HG02981 (cell line): ENCODE results near the gene EIF4G1.

ENCODE experiments used
- ATAC-seq: cut with Tn5 transposase; IDR thresholded peaks from one replicate; pipeline ENCODE4 v1.9.1; 2021; ENCODE audit warnings: mild to moderate bottlenecking, moderate library complexity; ENCODE audit not compliant: unreplicated experiment

EIF4G1 gene

DNA sequence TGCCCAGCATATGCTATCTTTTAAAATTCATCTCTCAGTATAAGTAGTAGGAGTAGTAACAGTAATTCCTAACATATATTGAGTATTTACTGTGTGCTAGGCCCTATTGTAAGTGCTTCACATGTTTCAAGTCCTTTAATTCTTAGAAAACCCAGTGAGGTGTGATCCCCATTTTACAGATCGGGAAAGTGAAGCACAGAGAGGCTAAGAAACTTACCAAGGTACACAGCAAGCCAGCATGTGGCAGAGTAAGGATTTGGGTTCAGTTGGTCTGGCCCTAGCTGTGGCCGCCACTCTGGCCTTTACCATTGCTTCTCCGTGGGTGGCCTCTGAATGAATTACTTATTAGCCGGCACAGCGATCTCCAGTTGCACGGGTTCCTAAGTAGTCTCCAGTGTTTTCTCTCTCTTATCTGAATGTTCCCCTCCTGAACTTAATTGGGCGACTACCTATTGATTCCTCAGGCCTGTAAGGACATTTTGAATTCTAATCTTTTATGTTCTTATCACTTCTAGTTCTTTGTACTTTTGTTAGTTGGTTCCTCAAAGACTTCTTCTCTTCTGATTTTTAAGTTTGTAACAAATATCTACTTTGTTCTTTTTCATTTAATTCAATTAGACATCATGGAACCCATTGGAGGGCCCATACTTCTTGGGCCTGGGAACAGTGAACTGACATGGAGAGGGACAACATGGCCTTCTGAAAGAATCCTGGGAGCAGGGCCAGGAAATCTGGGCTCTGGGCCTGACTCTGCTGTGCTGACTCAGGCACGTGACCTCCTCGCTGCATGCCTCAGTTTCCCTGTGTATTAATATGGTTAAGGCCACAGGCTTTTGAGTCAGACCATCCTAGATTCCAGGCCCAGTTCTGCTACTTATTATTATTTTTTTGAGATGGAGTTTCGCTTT is 35.4 kb downstream of the EIF4G1 start:
- ATAC-seq, result no peak

GRCh38 chr3:184350618-184351017 is 36.2 kb downstream of the EIF4G1 start:
- ATAC-seq, result no peak

GRCh38 chr3:184351511-184352148 is 37.2 kb downstream of the EIF4G1 start:
- ATAC-seq, result no peak

DNA sequence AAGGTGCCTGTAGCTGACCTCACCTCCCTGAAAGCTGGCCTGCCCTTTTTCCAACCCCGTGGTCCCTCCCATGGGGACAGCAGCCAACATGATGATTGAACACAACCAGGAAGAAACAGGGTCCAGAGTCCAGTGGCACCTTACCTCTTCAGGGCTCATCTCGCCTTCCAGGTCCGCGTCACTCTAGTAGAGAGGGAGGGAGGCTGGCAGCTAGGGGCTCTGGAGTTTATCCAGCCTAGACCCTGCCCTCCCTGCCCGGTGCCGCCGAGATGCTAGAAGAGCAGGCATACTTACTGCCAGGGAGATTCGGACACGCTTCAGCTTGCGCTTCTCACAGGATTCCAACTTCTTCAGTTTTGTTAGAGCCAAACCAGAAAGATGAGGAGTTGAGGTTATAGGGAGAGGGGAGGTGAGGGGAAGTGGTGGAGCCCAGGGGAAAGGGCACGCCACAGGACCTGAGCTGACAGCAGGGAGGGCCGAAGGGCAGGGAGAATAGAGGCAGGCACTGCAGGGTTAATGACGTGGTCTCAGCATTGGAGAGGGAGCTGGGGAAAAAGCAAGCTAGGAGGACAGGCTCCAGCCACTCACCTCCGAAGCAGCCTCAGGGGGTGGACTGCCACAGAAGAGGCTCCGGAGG is 37.9 kb downstream of the EIF4G1 start:
- ATAC-seq, result no peak

GRCh38 chr3:184352897-184353545 is 38.6 kb downstream of the EIF4G1 start:
- ATAC-seq, result no peak

DNA sequence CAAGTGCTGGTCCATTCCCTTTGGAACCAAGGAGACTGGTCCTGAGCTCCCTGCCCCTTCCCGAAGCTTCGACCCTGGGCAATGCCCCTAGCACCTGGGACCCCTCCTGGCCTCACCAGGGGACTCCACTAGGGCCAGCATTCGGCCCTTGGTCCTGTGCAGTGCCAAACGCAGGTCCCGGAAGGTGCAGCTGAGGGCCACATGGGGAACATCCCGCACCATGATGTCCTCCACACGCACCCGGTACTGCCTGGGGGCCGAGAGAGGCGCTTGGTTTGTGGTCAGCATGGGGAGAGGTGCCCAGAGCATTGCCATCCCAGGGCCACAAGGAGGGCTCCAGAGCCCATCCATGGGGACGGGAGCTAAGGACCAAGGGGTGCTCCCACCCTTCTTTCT is 39.1 kb downstream of the EIF4G1 start:
- ATAC-seq, result no peak

DNA sequence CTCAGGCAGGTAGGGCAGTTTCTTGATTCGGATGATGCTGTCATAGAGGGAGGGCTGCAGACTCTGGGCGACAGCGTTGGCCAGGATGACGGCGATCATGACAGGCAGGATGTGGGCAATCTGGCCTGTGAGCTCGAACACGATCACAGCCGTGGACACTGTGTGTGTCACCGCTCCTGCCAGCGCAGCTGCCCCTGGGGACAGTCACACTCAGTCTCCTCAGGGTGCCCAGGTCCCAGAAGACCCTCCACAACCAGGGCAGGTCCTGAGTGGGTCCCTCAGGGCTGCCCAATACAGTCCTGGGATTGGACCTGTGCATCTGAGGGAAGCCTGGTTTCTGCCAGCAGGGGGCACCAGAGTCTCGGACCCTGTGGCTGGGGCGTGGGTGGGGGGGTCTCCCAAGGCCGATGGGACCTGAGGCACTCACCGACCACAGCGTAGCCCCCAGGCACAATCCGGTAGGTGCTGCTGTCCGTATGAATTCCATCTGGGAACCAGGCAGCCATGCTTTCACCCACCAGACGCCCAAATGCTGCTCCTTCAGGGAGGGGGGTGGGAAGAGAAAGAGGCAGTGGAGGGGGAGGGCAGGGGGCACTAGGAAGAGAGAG is 39.8 kb downstream of the EIF4G1 start:
- no peak for ATAC-seq

GRCh38 chr3:184354754-184355153 is 40.3 kb downstream of the EIF4G1 start:
- no peak for ATAC-seq

DNA sequence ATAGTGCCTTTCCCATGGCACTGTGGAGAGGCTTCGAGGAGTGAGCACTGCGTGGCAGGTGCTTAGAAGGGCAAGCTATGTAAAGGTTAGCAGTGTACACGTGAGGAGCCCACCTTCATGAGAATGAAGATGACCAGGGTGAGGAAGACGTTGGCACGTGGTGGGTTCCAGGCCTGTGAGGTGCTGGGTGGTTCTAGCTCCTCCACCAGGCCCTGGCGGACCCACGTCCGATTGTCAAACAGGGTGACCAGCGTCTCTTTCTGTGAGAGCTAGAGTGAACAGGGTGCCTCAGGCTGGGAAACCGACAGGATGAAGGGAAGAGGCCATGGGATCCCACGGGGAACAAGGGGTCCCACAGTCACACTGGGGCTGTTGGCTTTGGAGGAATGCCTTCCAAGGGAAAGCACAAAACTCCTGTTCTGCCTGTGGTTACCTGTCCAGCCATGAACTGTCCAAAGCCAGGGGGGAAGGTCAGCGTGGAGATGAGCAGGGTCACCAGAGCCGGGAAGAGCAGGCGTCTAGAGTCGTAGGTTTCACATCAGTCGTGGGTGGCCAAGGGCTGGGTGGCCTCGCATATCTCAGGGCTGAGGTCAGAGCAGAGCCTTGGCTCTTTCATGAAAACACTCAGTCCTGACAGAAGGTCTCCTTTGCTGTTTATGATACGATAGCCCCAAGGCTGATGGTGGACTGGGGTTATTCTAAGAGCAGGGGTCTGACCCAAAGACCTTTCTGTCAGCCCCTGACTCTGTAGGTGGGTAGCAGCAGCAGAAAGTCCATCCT is 41.0 kb downstream of the EIF4G1 start:
- no peak for ATAC-seq

GRCh38 chr3:184357248-184358123 is 43.1 kb downstream of the EIF4G1 start:
- ATAC-seq, result no peak

DNA sequence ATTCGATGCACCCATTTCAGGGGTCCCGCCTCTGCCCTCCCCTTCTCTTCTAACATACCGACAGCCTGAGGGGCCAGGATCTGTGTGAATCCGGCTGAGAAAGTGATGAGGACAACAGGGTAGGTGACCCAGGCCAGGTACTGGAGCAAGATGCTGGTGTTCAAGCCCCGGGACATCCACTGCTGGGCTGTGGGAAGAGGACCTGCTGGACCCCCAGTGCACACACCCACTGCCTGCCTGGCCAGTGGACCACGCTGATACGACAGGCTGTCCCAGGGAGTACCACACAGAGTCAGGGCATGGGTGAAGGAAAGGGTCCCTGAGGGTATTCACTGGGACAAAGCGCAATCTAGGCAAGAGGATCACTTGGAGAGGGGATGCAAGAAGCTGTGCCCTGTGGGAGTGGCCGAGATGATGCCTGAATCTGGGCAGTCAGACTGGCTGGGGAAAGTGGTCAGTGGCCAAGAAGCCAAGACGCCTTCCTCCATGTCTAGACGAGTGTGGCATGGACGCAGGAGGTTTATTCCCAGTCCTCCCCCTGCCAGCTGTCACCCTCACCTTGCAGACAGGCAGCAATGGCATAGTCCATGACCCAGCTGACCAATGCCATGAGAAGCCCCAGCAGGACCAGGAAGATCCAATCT is 43.8 kb downstream of the EIF4G1 start:
- no peak for ATAC-seq

GRCh38 chr3:184358921-184359350 is 44.5 kb downstream of the EIF4G1 start:
- ATAC-seq, result no peak

DNA sequence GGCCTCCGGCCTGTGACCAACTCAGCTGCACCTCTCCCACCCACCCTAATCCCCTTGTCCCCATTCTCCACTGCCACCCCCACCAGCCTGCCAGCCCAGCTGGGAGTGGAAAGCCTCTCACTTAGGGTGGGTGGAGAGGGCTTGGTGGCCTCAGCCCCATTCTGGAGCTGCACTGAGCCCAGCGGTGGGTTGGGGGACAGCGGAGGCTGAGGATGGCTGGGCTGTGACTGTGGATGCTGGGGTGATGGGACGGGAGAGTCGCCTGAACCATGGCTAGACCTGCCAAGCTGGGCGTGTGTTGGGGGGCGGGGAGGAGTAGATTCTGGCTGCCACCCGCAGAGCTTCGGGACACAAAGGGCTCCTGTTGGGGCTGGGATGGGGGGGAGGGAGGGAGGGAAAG is 45.2 kb downstream of the EIF4G1 start:
- no peak for ATAC-seq

- ATAC-seq, result no peak
Observed at GRCh38 chr3:184360070-184360928, 45.9 kb downstream of the EIF4G1 start.

GRCh38 chr3:184360929-184361531 is 46.6 kb downstream of the EIF4G1 start:
- ATAC-seq, result no peak

- peak; percentile 35 for ATAC-seq
Observed at GRCh38 chr3:184361532-184361931, 47.1 kb downstream of the EIF4G1 start, which contains the start of the genes CLCN2 and POLR2H. CLCN2 (minus strand) TSS chr3:184361605; CDS start chr3:184361479, 126 bp downstream. POLR2H (plus strand) TSS chr3:184361710; CDS start chr3:184363493, 1,783 bp downstream.
